K562 (cell line): ENCODE measurements around the gene RGS7.

Experiments
- KAT2B ChIP-seq: IDR thresholded peaks from one replicate; pipeline ENCODE4 v1.6.1; 2012; ENCODE audit warnings: low read depth, mild to moderate bottlenecking, control low read depth, inconsistent platforms, low read length, moderate library complexity
- SREBF1 ChIP-seq: fragments of 150-350 bp; IDR thresholded peaks from 2 replicates; pipeline ENCODE4 v1.6.1; 2014; ENCODE audit warnings: antibody characterized with exemption, low read depth, low read length, borderline replicate concordance

DNA sequence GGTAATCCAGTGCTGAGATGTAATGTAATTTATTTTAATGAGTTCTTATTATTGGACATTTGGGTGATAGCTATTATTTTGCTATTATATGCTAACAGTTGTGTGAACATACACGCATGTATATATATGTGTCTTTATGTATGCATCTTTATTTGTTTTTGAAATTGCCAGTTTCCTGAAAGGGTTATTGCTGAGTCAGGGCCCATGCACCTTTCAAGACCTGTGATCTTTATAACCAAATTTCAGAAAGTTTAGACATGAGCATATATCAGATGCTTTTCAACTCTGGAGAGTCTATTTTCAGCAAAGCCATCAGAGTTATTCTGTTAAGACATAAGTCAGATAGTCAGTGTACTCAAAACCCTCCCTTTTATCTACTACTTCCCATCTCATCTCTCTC, 479.4 kb downstream of the RGS7 start:
- TF ChIP-seq SREBF1 (no peak), KAT2B (no peak)
